GOT3 (cell line): Measurements from ENCODE around the gene CYP46A1.
"Not testable (repeated sequence)": the region's sequence is repeated elsewhere in the genome, so short reads cannot be mapped to it uniquely, and the experiment has no call there.

Experiments
- DNase-seq: peaks from one replicate; lab custom pipeline; 2025; ENCODE audit warnings: mixed read lengths; lab: John Stamatoyannopoulos, UW

Gene CYP46A1

GRCh38 chr14:99683619-99684409 is at the start of gene CYP46A1:
Gene CYP46A1, plus strand, starts transcription at chr14:99684298. Its CDS starts 120 bp downstream, at chr14:99684418.
- DNase-seq, result peak; percentile 88

GRCh38 chr14:99634443-99634842 is 49.7 kb upstream of the CYP46A1 start:
- DNase-seq, result no peak

GRCh38 chr14:99635116-99635515 is 49.0 kb upstream of the CYP46A1 start:
- no peak for DNase-seq

- DNase-seq, result no peak
Observed at GRCh38 chr14:99636487-99636886, 47.6 kb upstream of the CYP46A1 start.

- DNase-seq, result no peak
Observed at GRCh38 chr14:99637624-99638023, 46.5 kb upstream of the CYP46A1 start.

- not testable (repeated sequence) for DNase-seq
Observed at GRCh38 chr14:99642771-99643170, 41.3 kb upstream of the CYP46A1 start.

GRCh38 chr14:99643343-99643742 is 40.8 kb upstream of the CYP46A1 start:
- no peak for DNase-seq

- no peak for DNase-seq
Observed at GRCh38 chr14:99644035-99644587, 40.0 kb upstream of the CYP46A1 start.

GRCh38 chr14:99644723-99645544 is 39.2 kb upstream of the CYP46A1 start, which contains the start of gene HHIPL1:
Gene HHIPL1, plus strand, starts transcription at chr14:99645129. Its CDS starts 79 bp downstream, at chr14:99645208.
- DNase-seq, result no peak

GRCh38 chr14:99645545-99646505 is 38.3 kb upstream of the CYP46A1 start:
- DNase-seq, result no peak

- DNase-seq, result no peak
Observed at GRCh38 chr14:99647411-99647810, 36.7 kb upstream of the CYP46A1 start.

GRCh38 chr14:99648027-99648784 is 35.9 kb upstream of the CYP46A1 start:
- DNase-seq, result no peak

- DNase-seq, result no peak
Observed at GRCh38 chr14:99649219-99649618, 34.9 kb upstream of the CYP46A1 start.

- DNase-seq, result no peak
Observed at GRCh38 chr14:99649643-99650042, 34.5 kb upstream of the CYP46A1 start.

GRCh38 chr14:99650189-99650588 is 33.9 kb upstream of the CYP46A1 start:
- DNase-seq, result no peak

- no peak for DNase-seq
Observed at GRCh38 chr14:99651953-99652746, 31.9 kb upstream of the CYP46A1 start.

- no peak for DNase-seq
Observed at GRCh38 chr14:99654235-99654985, 29.7 kb upstream of the CYP46A1 start.

- DNase-seq, result no peak
Observed at GRCh38 chr14:99655521-99655920, 28.6 kb upstream of the CYP46A1 start.

- no peak for DNase-seq
Observed at GRCh38 chr14:99656171-99656570, 27.9 kb upstream of the CYP46A1 start.
